ENCODE measurements around the gene ANKRD55. TPM values are rescaled to one million over a fixed set of nuclear protein-coding genes. Genes with fewer than 3 reads are reported as not detected.

ANKRD55 gene
- total RNA-seq, 4 donors from 2014 or later = not detected

DNA sequence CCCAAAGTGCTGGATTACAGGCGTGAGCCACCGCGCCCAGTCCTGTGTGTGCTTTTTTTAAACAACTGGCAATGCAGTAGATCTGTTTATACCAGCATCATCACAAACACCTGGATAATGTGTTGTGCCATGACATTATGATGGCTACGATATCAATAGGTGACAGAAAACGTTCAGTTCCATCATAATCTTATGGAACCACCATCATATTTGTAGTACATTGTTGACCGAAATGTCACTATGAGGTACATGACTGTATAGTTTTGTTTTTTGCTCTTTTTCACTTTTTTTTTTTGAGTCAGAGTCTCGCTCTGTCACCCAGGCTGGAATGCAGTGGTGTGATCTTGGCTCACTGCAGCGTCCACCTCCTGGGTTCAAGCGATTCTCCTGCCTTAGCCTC, 24.4 kb downstream of the ANKRD55 start:
- TF ChIP-seq, protein P1, sequence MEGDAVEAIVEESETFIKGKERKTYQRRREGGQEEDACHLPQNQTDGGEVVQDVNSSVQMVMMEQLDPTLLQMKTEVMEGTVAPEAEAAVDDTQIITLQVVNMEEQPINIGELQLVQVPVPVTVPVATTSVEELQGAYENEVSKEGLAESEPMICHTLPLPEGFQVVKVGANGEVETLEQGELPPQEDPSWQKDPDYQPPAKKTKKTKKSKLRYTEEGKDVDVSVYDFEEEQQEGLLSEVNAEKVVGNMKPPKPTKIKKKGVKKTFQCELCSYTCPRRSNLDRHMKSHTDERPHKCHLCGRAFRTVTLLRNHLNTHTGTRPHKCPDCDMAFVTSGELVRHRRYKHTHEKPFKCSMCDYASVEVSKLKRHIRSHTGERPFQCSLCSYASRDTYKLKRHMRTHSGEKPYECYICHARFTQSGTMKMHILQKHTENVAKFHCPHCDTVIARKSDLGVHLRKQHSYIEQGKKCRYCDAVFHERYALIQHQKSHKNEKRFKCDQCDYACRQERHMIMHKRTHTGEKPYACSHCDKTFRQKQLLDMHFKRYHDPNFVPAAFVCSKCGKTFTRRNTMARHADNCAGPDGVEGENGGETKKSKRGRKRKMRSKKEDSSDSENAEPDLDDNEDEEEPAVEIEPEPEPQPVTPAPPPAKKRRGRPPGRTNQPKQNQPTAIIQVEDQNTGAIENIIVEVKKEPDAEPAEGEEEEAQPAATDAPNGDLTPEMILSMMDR (IDR thresholded peaks at IDR 0.05; ENCODE audit: low read depth) = no peak

DNA sequence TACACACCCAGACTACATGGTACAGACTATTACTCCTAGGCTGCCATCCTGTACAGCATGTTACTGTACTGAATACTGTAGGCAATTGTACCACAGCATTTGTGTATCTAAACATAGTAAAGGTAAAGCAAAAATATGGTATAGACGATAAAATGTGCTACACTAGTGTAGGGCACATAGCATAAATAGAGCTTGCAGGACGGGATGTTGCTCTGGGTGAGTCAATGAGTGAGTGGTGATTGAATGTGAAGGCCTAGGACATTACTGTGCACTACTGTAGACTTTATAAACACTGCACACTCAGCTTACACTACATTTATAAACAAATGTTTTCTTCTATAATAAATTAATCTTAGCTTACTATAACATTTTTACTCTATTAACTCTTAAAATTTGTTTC, 25.6 kb downstream of the ANKRD55 start:
- TF ChIP-seq, protein P1 (IDR thresholded peaks at IDR 0.05; ENCODE audit: low read depth) = no peak

DNA sequence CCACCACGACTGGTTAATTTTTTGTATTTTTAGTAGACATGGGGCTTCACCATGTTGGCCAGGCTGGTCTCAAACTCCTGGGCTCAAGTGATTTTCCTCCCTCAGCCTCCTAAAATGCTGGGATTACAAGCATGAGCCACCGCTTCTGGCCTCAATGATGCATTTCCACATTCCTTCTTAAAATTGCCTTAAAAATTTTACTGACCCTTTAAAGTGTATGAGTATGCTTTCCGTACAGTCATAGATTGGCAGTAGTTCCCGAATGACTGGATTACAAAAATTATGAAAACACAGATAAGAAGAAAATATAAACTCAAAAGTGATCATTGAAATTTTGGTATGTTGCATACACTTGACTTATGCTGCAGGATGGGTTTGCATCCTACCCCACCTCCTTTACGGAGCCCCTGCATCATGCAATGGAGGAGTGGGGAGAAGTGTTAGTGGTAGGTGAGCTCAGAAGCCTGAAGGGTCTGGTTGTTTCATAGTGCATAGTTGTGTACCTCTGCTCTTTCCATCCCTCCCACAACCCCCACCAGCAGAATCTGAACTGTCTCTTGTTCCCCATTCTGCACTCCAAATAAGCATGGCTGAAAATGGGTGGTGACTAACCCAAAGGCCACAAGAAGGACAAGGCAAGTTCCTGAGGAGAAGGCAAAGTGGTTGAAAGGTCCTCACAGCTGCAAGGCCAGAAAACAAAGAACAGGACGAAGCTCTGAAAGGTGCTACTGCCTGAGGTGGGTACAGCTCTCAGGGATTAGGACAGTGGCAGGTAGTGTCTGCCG, 26.8 kb downstream of the ANKRD55 start:
- TF ChIP-seq, protein P1 (IDR thresholded peaks at IDR 0.05; ENCODE audit: low read depth) = no peak

DNA sequence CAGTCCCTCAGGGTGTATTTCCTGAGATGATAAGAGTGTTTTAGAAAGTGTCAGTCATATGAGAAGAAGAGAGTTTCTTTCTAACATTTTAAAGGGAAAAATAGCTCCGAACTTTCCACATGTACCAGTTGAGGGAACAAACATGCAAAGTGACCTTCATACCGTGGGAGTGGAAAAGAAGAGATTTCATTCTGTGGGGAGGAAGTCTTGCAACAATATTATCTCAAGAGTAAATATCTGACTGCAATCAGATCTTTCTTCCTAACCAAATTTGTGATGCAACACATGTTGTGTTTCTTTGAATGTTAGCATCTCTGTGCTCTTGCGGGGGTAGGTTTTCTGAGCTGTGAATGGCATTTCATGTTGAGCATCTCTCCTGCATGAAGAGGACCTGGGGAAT, 30.6 kb downstream of the ANKRD55 start:
- TF ChIP-seq, protein P1 (IDR thresholded peaks at IDR 0.05; ENCODE audit: low read depth) = no peak

DNA sequence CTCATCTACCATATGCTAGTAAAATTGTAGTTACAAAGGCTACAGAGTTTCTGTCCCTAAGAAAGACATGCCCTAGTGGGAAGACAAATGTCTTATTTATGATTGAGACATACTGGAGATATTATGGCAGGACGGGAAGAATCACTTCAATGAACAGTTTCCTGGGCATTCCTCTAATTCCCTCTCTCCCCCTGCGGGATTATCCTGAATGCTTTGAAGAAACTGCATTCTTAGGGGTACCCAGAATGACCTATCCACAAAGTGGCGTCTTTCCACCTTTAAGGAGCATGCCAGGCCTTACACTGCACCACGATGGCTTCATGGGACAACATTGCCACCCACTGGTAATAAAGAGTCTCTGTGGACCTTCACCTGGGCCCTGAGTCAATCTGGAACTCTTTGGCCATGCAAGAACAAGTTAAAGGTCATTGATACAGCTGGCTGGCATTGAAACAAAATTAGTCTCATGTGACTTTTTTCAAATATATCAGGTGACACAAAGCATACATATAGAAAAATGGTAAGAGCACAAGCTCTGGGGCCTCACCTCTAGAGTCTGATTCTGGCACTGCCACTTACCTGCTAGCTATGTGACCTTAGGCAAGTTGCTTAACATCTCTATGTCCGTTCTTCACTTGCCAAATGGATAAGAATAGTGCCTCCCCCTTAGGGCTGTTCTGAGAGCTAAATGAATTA, 32.0 kb downstream of the ANKRD55 start:
- TF ChIP-seq, protein P1 (IDR thresholded peaks at IDR 0.05; ENCODE audit: low read depth) = no peak

DNA sequence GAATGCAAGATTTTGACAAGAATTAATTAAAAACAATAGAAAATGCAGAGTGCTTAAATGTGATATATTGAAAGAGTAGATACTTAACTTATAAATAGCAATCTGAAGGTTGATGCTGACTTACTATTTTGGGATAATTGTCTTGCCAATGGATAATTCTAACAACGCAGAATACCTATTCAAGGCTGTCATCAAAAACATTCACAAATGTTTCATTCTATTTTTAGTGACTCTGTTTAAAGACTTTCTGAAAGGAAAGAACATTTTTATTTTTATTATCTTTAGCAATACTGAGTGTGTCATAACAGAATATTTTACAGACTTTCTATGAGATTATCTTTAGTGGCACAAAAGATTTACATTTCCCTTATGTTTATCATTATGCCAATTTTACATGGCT, 38.1 kb downstream of the ANKRD55 start:
- TF ChIP-seq, protein P1 (IDR thresholded peaks at IDR 0.05; ENCODE audit: low read depth) = no peak

DNA sequence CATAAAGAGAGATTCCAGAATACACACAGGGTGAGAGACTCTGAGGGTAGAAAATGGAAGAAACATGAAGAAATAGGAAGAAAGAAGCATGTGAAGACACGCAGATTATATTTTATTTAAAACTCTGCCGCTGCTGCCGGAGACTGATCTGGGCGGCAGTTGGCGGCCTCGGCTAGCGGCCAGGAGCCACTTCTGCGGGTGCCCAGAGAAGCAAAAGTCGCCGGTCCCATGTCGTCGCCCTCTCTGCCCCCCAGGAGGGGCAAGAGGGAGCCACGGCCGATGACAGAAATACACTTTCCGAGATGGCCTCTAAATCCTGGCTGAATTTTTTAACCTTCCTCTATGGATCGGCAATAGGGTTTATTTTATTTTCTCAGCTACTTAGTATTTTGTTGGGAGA, 40.9 kb downstream of the ANKRD55 start:
- TF ChIP-seq, protein P1 (IDR thresholded peaks at IDR 0.05; ENCODE audit: low read depth) = no peak

Measured in subcutaneous adipose tissue (tissue), 4 donors.